OCI-LY1 (cell line): ENCODE measurements around the gene DDC.

Experiments
- H2AFZ ChIP-seq: fragments of 200-600 bp; sonication (generic), shearing (Covaris generic); 2 replicates; pipeline ENCODE4 v1.6.0; 2014; ENCODE audit warnings: antibody characterized with exemption, mild to moderate bottlenecking, low read length
- H3F3A ChIP-seq: fragments of 200-600 bp; sonication (generic), shearing (Covaris generic); 2 replicates; pipeline ENCODE4 v1.6.0; 2014; ENCODE audit warnings: mild to moderate bottlenecking, antibody characterized with exemption, low read length, moderate library complexity; ENCODE audit not compliant: insufficient read depth
- H3K27ac ChIP-seq: fragments of 200-600 bp; sonication (generic); 2 replicates; pipeline ENCODE4 v1.5.1; 2014; ENCODE audit warnings: low read length, mixed run types, mild to moderate bottlenecking, low read depth; ENCODE audit not compliant: poor library complexity, severe bottlenecking
- H3K27me3 ChIP-seq: fragments of 200-600 bp; sonication (generic); 2 replicates; pipeline ENCODE4 v1.6.0; 2014; ENCODE audit warnings: antibody characterized with exemption, mild to moderate bottlenecking, low read length, moderate library complexity; ENCODE audit not compliant: insufficient read depth
- H3K36me3 ChIP-seq: fragments of 200-600 bp; sonication (generic); 2 replicates; pipeline ENCODE4 v1.6.1; 2014; ENCODE audit warnings: mild to moderate bottlenecking, antibody characterized with exemption, low read length, moderate library complexity, mixed read lengths; ENCODE audit not compliant: insufficient read depth
- H3K4me1 ChIP-seq: fragments of 200-600 bp; sonication (generic); 2 replicates; pipeline ENCODE4 v1.5.1; 2014; ENCODE audit warnings: mild to moderate bottlenecking, low read length, moderate library complexity; ENCODE audit not compliant: insufficient read depth, severe bottlenecking
- H3K4me2 ChIP-seq: fragments of 200-600 bp; sonication (generic), shearing (Covaris generic); 2 replicates; pipeline ENCODE4 v1.6.1; 2014; ENCODE audit warnings: low read length
- H3K4me3 ChIP-seq: fragments of 200-600 bp; sonication (generic); 2 replicates; pipeline ENCODE4 v1.5.1; 2014; ENCODE audit warnings: low read length, low read depth, mild to moderate bottlenecking, mixed read lengths; ENCODE audit not compliant: poor library complexity, severe bottlenecking
- H3K79me2 ChIP-seq: fragments of 200-600 bp; shearing (Covaris generic); 2 replicates; pipeline ENCODE4 v1.6.1; 2016; ENCODE audit warnings: mixed run types, low read length, mixed read lengths; ENCODE audit not compliant: insufficient read depth
- H3K9ac ChIP-seq: fragments of 200-600 bp; sonication (generic), shearing (Covaris generic); 2 replicates; pipeline ENCODE4 v1.6.1; 2014; ENCODE audit warnings: mild to moderate bottlenecking, low read length, mixed read lengths
- H3K9me2 ChIP-seq: fragments of 200-600 bp; sonication (generic), shearing (Covaris generic); 2 replicates; pipeline ENCODE4 v1.6.1; 2014; ENCODE audit warnings: low read depth, mild to moderate bottlenecking, low read length, mixed read lengths
- H3K9me3 ChIP-seq: fragments of 200-600 bp; shearing (Covaris generic); 2 replicates; pipeline ENCODE4 v1.6.1; 2014; ENCODE audit warnings: low read length, mixed read lengths
- H4K20me1 ChIP-seq: fragments of 200-600 bp; sonication (generic), shearing (Covaris generic); 2 replicates; pipeline ENCODE4 v1.6.0; 2016; ENCODE audit warnings: mild to moderate bottlenecking, low read length; ENCODE audit not compliant: insufficient read depth
- CTCF ChIP-seq: fragments of 200-600 bp; sonication (generic), shearing (Covaris generic); IDR thresholded peaks from 2 replicates; pipeline ENCODE4 v1.5.1; 2017; ENCODE audit warnings: mild to moderate bottlenecking, antibody characterized with exemption, low read length, moderate library complexity, mixed read lengths
- EZH2 ChIP-seq: fragments of 200-600 bp; sonication (generic), shearing (Covaris generic); IDR thresholded peaks from 2 replicates; pipeline ENCODE4 v1.8.0; 2017; ENCODE audit warnings: borderline replicate concordance, mixed run types, mild to moderate bottlenecking, antibody characterized with exemption, low read length, moderate library complexity, mixed read lengths

Gene DDC

GRCh38 chr7:50467817-50468610, 97.2 kb downstream of the DDC start:
- Histone ChIP-seq H3K9me2 (no peaks in the 10 kb centered on the region), H3K4me2 (peak overlapping the region; percentile 53), H3K4me1 (peaks cover 10% of the 10 kb centered on the region), H3F3A (no peaks in the 10 kb centered on the region), H2AFZ (0 out of 2 replicates have a peak overlapping the region, but pooled peaks have one; percentile 3), H3K4me3 (no peak overlapping the region), H4K20me1 (no peaks in the 10 kb centered on the region), H3K9me3 (no peaks in the 10 kb centered on the region), H3K79me2 (no peaks in the 10 kb centered on the region), H3K27me3 (peaks cover 13% of the 10 kb centered on the region; the same call in 1 of the 2 replicates), H3K36me3 (no peaks in the 10 kb centered on the region), H3K9ac (peak overlapping the region; percentile 18; the same call in 1 of the 2 replicates), H3K27ac (no peak overlapping the region)
- no peak for TF ChIP-seq EZH2
- peak; percentile 98 for TF ChIP-seq CTCF

- Histone ChIP-seq H3K27ac (no peak overlapping the region), H2AFZ (no peak overlapping the region), H3K9ac (no peak overlapping the region), H3K36me3 (no peaks in the 10 kb centered on the region), H4K20me1 (no peaks in the 10 kb centered on the region), H3F3A (no peaks in the 10 kb centered on the region), H3K4me2 (no peak overlapping the region), H3K79me2 (no peaks in the 10 kb centered on the region), H3K27me3 (0 out of 2 replicates have a peak, but pooled peaks cover 3% of the 10 kb centered on the region), H3K4me1 (peaks cover 10% of the 10 kb centered on the region), H3K4me3 (no peak overlapping the region), H3K9me2 (no peaks in the 10 kb centered on the region), H3K9me3 (no peaks in the 10 kb centered on the region)
- TF ChIP-seq EZH2 (no peak), CTCF (0 out of 2 replicates have a peak, but pooled peaks have one; percentile 2)
Measured at GRCh38 chr7:50466815-50467585, 98.2 kb downstream of the DDC start.

GRCh38 chr7:50463035-50463434, 102.2 kb downstream of the DDC start:
- Histone ChIP-seq H3K4me2 (no peak overlapping the region), H3K4me3 (no peak overlapping the region), H3K27me3 (no peaks in the 10 kb centered on the region), H3K4me1 (peaks cover 6% of the 10 kb centered on the region), H3K79me2 (no peaks in the 10 kb centered on the region), H3K36me3 (no peaks in the 10 kb centered on the region), H2AFZ (no peak overlapping the region), H3K9me3 (no peaks in the 10 kb centered on the region), H3F3A (no peaks in the 10 kb centered on the region), H3K9me2 (no peaks in the 10 kb centered on the region), H4K20me1 (no peaks in the 10 kb centered on the region), H3K9ac (no peak overlapping the region), H3K27ac (no peak overlapping the region)
- TF ChIP-seq EZH2 (no peak), CTCF (no peak)
